ENCODE measurements around the gene TPRX1. TPM values are rescaled to one million over a fixed set of nuclear protein-coding genes. Genes with fewer than 3 reads are reported as not detected.

The TPRX1 gene
- total RNA-seq, 1 donor from 2014 or later: not detected

- Histone ChIP-seq H3K36me3 (ENCODE audit: control insufficient read depth, insufficient read depth, low read length) (peaks cover 35% of the 10 kb centered on the region), H3K27me3 (ENCODE audit: control insufficient read depth, insufficient read depth, low read length) (no peaks in the 10 kb centered on the region), H3K4me3 (ENCODE audit: low read depth, low read length) (no peak overlapping the region)
- no peak for TF ChIP-seq CTCF (IDR thresholded peaks at IDR 0.05; ENCODE audit: insufficient read depth, low read length, severe bottlenecking)
- no peak for DNase-seq (ENCODE audit: low read depth)
- no peak for FAIRE-seq
Measured at GRCh38 chr19:47756953-47757608, 47.3 kb downstream of the TPRX1 start.

- no peaks in the 10 kb centered on the region for H3K27me3 ChIP-seq (ENCODE audit: control insufficient read depth, insufficient read depth, low read length)
- no peak for TF ChIP-seq CTCF (IDR thresholded peaks at IDR 0.05; ENCODE audit: insufficient read depth, low read length, severe bottlenecking)
- DNase-seq (ENCODE audit: low read depth): no peak
- FAIRE-seq: no peak
- peaks cover 37% of the 10 kb centered on the region for H3K36me3 ChIP-seq (ENCODE audit: control insufficient read depth, insufficient read depth, low read length)
- H3K4me3 ChIP-seq (ENCODE audit: low read depth, low read length): no peak overlapping the region
Measured at GRCh38 chr19:47756627-47756929, 47.8 kb downstream of the TPRX1 start.

- FAIRE-seq (no peak), DNase-seq (ENCODE audit: low read depth) (no peak)
- no peaks in the 10 kb centered on the region for H3K27me3 ChIP-seq (ENCODE audit: control insufficient read depth, insufficient read depth, low read length)
- H3K36me3 ChIP-seq (ENCODE audit: control insufficient read depth, insufficient read depth, low read length): peaks cover 42% of the 10 kb centered on the region
- TF ChIP-seq CTCF (IDR thresholded peaks at IDR 0.05; ENCODE audit: insufficient read depth, low read length, severe bottlenecking): no peak
- no peak overlapping the region for H3K4me3 ChIP-seq (ENCODE audit: low read depth, low read length)
Measured at GRCh38 chr19:47755762-47756626, 48.4 kb downstream of the TPRX1 start.

GRCh38 chr19:47755065-47755761 is 49.1 kb downstream of the TPRX1 start:
- Histone ChIP-seq H3K4me3 (ENCODE audit: low read depth, low read length) (no peak overlapping the region), H3K27me3 (ENCODE audit: control insufficient read depth, insufficient read depth, low read length) (no peaks in the 10 kb centered on the region), H3K36me3 (ENCODE audit: control insufficient read depth, insufficient read depth, low read length) (peaks cover 50% of the 10 kb centered on the region)
- no peak for FAIRE-seq
- no peak for DNase-seq (ENCODE audit: low read depth)
- TF ChIP-seq CTCF (IDR thresholded peaks at IDR 0.05; ENCODE audit: insufficient read depth, low read length, severe bottlenecking): no peak

GRCh38 chr19:47754206-47755064 is 49.9 kb downstream of the TPRX1 start:
- Histone ChIP-seq H3K36me3 (ENCODE audit: control insufficient read depth, insufficient read depth, low read length) (peaks cover 57% of the 10 kb centered on the region), H3K4me3 (ENCODE audit: low read depth, low read length) (no peak overlapping the region), H3K27me3 (ENCODE audit: control insufficient read depth, insufficient read depth, low read length) (no peaks in the 10 kb centered on the region)
- DNase-seq (ENCODE audit: low read depth) (no peak), FAIRE-seq (no peak)
- TF ChIP-seq CTCF (IDR thresholded peaks at IDR 0.05; ENCODE audit: insufficient read depth, low read length, severe bottlenecking): no peak

Measured in bronchial epithelial cell (primary cell).